ENCODE measurements around the gene CEP57L1.
"Not testable (repeated sequence)": the region's sequence is repeated elsewhere in the genome, so short reads cannot be mapped to it uniquely, and the experiment has no call there.

The CEP57L1 gene

DNA sequence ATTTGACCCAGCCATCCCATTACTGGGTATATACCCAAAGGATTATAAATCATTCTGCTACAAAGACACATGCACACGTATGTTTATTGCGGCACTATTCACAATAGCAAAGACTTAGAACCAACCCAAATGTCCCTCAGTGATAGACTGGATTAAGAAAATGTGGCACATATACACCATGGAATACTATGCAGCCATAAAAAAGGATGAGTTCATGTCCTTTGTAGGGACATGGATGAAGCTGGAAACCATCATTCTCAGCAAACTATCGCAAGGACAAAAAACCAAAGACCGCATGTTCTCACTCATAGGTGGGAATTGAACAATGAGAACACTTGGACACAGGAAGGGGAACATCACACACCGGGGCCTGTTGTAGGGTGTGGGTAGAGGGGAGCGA is 40.7 kb downstream of the CEP57L1 start:
- WGBS = 100% methylated on average over 4 of the region's 6 CpGs
- H4K8ac ChIP-seq (ENCODE audit: low read length) = not testable (repeated sequence)

DNA sequence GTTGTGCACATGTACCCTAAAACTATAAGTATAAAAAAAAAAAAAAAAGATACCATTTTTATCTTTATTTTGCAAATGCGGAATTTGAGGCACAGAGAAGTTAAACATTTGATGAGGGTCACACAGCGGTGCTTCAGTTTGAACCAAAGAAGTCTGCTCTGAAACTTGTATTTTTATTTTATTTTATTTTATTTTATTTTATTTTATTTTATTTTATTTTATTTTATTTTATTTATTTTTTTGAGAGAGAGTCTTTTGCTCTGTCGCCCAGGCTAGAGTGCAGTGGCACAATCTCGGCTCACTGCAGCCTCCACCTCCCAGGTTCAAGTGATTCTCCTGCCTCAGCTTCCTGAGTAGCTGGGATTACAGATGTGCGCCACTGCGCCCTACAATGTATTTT is 41.2 kb downstream of the CEP57L1 start:
- H2BK15ac ChIP-seq (ENCODE audit: low read depth, poor library complexity, severe bottlenecking); H3K18ac ChIP-seq (ENCODE audit: low read depth in 1 of 2, low read length in 2 of 2); H3K79me1 ChIP-seq (replicated peaks; ENCODE audit: low read length, poor library complexity, severe bottlenecking); DNase-seq; H2BK5ac ChIP-seq (ENCODE audit: low read depth, low read length, poor library complexity, severe bottlenecking); H3K27ac ChIP-seq (ENCODE audit: low read length, poor library complexity, severe bottlenecking); H3K27me3 ChIP-seq (ENCODE audit: control insufficient read depth in 1 of 2, insufficient read depth in 1 of 2, low read length in 2 of 2); H3K9ac ChIP-seq (ENCODE audit: low read length); H2BK12ac ChIP-seq (ENCODE audit: low read length in 2 of 2); H3K4me1 ChIP-seq (ENCODE audit: control insufficient read depth, insufficient read depth, low read depth, low read length); H4K8ac ChIP-seq (ENCODE audit: low read length); H2AK5ac ChIP-seq (ENCODE audit: low read length, severe bottlenecking); H4K91ac ChIP-seq (ENCODE audit: low read length); H3K4me2 ChIP-seq (ENCODE audit: low read length, poor library complexity, severe bottlenecking); H2AFZ ChIP-seq (ENCODE audit: low read depth, low read length); H2BK120ac ChIP-seq (ENCODE audit: low read depth, low read length); H3K4ac ChIP-seq (ENCODE audit: low read depth in 1 of 2, low read length in 2 of 2); H3K23ac ChIP-seq (ENCODE audit: low read length in 2 of 2); H3K9me3 ChIP-seq (ENCODE audit: control insufficient read depth, low read length); H3K14ac ChIP-seq (ENCODE audit: low read length in 2 of 2); H3K4me3 ChIP-seq (ENCODE audit: insufficient read depth in 1 of 2, low read depth in 1 of 2, low read length in 2 of 2): not testable (repeated sequence)
- 97% methylated on average over 3 of the region's 6 CpGs for WGBS
- peaks cover 0 to 12% of the 10 kb centered on the region in 2 experiments for H3K36me3 ChIP-seq (ENCODE audit: control insufficient read depth in 1 of 2, insufficient read depth in 2 of 2, low read depth in 1 of 2, low read length in 2 of 2)

More for the DNA sequence above, 40.7 kb downstream of the CEP57L1 start:
- DNase-seq; H3K4me1 ChIP-seq (ENCODE audit: control insufficient read depth, insufficient read depth, low read depth, low read length); H3K79me1 ChIP-seq (replicated peaks; ENCODE audit: low read length, poor library complexity, severe bottlenecking); H3K4me2 ChIP-seq (ENCODE audit: low read length, poor library complexity, severe bottlenecking); H2BK15ac ChIP-seq (ENCODE audit: low read depth, poor library complexity, severe bottlenecking); H2BK12ac ChIP-seq (ENCODE audit: low read length in 2 of 2); H3K18ac ChIP-seq (ENCODE audit: low read depth in 1 of 2, low read length in 2 of 2); H3K4me3 ChIP-seq (ENCODE audit: insufficient read depth in 1 of 2, low read depth in 1 of 2, low read length in 2 of 2); H3K27me3 ChIP-seq (ENCODE audit: control insufficient read depth in 1 of 2, insufficient read depth in 1 of 2, low read length in 2 of 2); H2AFZ ChIP-seq (ENCODE audit: low read depth, low read length); H3K27ac ChIP-seq (ENCODE audit: low read length, poor library complexity, severe bottlenecking); H2BK5ac ChIP-seq (ENCODE audit: low read depth, low read length, poor library complexity, severe bottlenecking); H3K23ac ChIP-seq (ENCODE audit: low read length in 2 of 2); H3K9me3 ChIP-seq (ENCODE audit: control insufficient read depth, low read length); H2BK120ac ChIP-seq (ENCODE audit: low read depth, low read length); H3K9ac ChIP-seq (ENCODE audit: low read length); H4K91ac ChIP-seq (ENCODE audit: low read length); H2AK5ac ChIP-seq (ENCODE audit: low read length, severe bottlenecking); H3K14ac ChIP-seq (ENCODE audit: low read length in 2 of 2); H3K36me3 ChIP-seq (ENCODE audit: control insufficient read depth in 1 of 2, insufficient read depth in 2 of 2, low read depth in 1 of 2, low read length in 2 of 2); H3K4ac ChIP-seq (ENCODE audit: low read depth in 1 of 2, low read length in 2 of 2): not testable (repeated sequence)

DNA sequence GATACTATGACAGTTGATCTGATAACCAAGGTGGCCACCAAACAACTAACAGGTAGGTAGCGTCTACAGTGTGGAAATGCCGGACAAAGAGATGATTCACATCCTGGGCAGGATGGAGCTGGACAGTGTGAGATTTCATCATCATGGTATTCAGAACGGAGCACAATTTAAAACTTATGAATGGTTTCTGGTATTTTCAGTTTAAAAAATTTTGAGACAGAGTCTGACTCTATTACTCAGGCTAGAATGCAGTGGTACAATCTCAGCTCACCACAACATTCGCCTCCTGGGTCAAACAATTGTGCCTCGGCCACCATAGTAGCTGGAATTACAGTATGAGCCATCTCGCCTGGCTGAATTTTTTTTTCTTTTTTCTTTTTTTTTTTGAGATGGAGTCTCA is 43.8 kb downstream of the CEP57L1 start:
- no peak overlapping the region for H3K4me3 ChIP-seq (ENCODE audit: insufficient read depth in 1 of 2, low read depth in 1 of 2, low read length in 2 of 2)
- H3K4me2 ChIP-seq (ENCODE audit: low read length, poor library complexity, severe bottlenecking) = no peak overlapping the region
- H3K36me3 ChIP-seq (ENCODE audit: control insufficient read depth in 1 of 2, insufficient read depth in 2 of 2, low read depth in 1 of 2, low read length in 2 of 2) = peaks cover 0 to 13% of the 10 kb centered on the region in 2 experiments
- H2BK120ac ChIP-seq (ENCODE audit: low read depth, low read length) = no peak overlapping the region
- no peak overlapping the region for H2BK15ac ChIP-seq (ENCODE audit: low read depth, poor library complexity, severe bottlenecking)
- peaks cover 6% of the 10 kb centered on the region for H3K79me1 ChIP-seq (replicated peaks; ENCODE audit: low read length, poor library complexity, severe bottlenecking)
- no peak overlapping the region for H2AK5ac ChIP-seq (ENCODE audit: low read length, severe bottlenecking)
- H3K4me1 ChIP-seq (ENCODE audit: control insufficient read depth, insufficient read depth, low read depth, low read length) = no peaks in the 10 kb centered on the region
- no peak overlapping the region for H4K8ac ChIP-seq (ENCODE audit: low read length)
- no peak overlapping the region for H3K9ac ChIP-seq (ENCODE audit: low read length)
- no peak overlapping the region for H3K14ac ChIP-seq (ENCODE audit: low read length in 2 of 2)
- no peak for DNase-seq
- peaks cover 3% of the 10 kb centered on the region for H3K9me3 ChIP-seq (ENCODE audit: control insufficient read depth, low read length)
- H2BK12ac ChIP-seq (ENCODE audit: low read length in 2 of 2) = no peak overlapping the region
- no peak overlapping the region for H3K27ac ChIP-seq (ENCODE audit: low read length, poor library complexity, severe bottlenecking)
- no peaks in the 10 kb centered on the region for H3K27me3 ChIP-seq (ENCODE audit: control insufficient read depth in 1 of 2, insufficient read depth in 1 of 2, low read length in 2 of 2)
- H2AFZ ChIP-seq (ENCODE audit: low read depth, low read length) = no peak overlapping the region
- 80% methylated on average over 5 of the region's 6 CpGs for WGBS
- no peak overlapping the region for H3K23ac ChIP-seq (ENCODE audit: low read length in 2 of 2)
- H2BK5ac ChIP-seq (ENCODE audit: low read depth, low read length, poor library complexity, severe bottlenecking) = no peak overlapping the region
- H3K4ac ChIP-seq (ENCODE audit: low read depth in 1 of 2, low read length in 2 of 2) = no peak overlapping the region
- H3K18ac ChIP-seq (ENCODE audit: low read depth in 1 of 2, low read length in 2 of 2) = no peak overlapping the region
- no peak overlapping the region for H4K91ac ChIP-seq (ENCODE audit: low read length)

DNA sequence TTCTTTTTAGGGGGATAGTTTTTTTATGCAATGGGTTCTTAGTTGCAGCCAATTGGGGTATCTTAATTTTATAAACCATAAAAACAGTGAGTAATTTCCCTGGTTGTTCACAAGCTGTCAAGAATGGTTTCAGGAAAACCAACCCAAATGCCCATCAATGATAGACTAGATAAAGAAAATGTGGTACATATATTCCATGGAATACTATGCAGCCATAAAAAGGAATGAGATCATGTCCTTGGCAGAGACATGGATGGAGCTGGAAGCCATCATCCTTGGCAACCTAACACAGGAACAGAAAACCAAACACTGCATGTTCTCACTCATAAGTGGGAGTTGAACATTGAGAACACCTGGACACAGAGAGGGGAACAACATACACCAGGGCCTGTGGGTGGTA is 46.8 kb downstream of the CEP57L1 start:
- H4K91ac ChIP-seq (ENCODE audit: low read length); H2AFZ ChIP-seq (ENCODE audit: low read depth, low read length); H3K9me3 ChIP-seq (ENCODE audit: control insufficient read depth, low read length); H3K79me1 ChIP-seq (replicated peaks; ENCODE audit: low read length, poor library complexity, severe bottlenecking); H3K4me1 ChIP-seq (ENCODE audit: control insufficient read depth, insufficient read depth, low read depth, low read length); H3K14ac ChIP-seq (ENCODE audit: low read length in 2 of 2); H3K4ac ChIP-seq (ENCODE audit: low read depth in 1 of 2, low read length in 2 of 2); H3K18ac ChIP-seq (ENCODE audit: low read depth in 1 of 2, low read length in 2 of 2); H3K4me3 ChIP-seq (ENCODE audit: insufficient read depth in 1 of 2, low read depth in 1 of 2, low read length in 2 of 2); H3K23ac ChIP-seq (ENCODE audit: low read length in 2 of 2); H2BK15ac ChIP-seq (ENCODE audit: low read depth, poor library complexity, severe bottlenecking); H3K27ac ChIP-seq (ENCODE audit: low read length, poor library complexity, severe bottlenecking); H3K27me3 ChIP-seq (ENCODE audit: control insufficient read depth in 1 of 2, insufficient read depth in 1 of 2, low read length in 2 of 2); H2BK5ac ChIP-seq (ENCODE audit: low read depth, low read length, poor library complexity, severe bottlenecking); H3K4me2 ChIP-seq (ENCODE audit: low read length, poor library complexity, severe bottlenecking); H4K8ac ChIP-seq (ENCODE audit: low read length); H2AK5ac ChIP-seq (ENCODE audit: low read length, severe bottlenecking); H2BK12ac ChIP-seq (ENCODE audit: low read length in 2 of 2); DNase-seq; H3K9ac ChIP-seq (ENCODE audit: low read length); H2BK120ac ChIP-seq (ENCODE audit: low read depth, low read length): not testable (repeated sequence)
- H3K36me3 ChIP-seq (ENCODE audit: control insufficient read depth in 1 of 2, insufficient read depth in 2 of 2, low read depth in 1 of 2, low read length in 2 of 2) = peaks cover 0 to 14% of the 10 kb centered on the region in 2 experiments
